OCI-M2 (cell line): Measurements from ENCODE around the gene ABCA4.

ENCODE experiments used
- DNase-seq: peaks from one replicate; lab custom pipeline; 2025; ENCODE audit not compliant: unreplicated experiment; lab: John Stamatoyannopoulos, UW

Gene ABCA4

GRCh38 chr1:94122201-94122970, 1.4 kb upstream of the ABCA4 start:
- no peak for DNase-seq

GRCh38 chr1:94121411-94121821, 468 bp upstream of the ABCA4 start:
- DNase-seq, result no peak

- no peak for DNase-seq
Observed at GRCh38 chr1:94120570-94120901, 412 bp downstream of the ABCA4 start.

- no peak for DNase-seq
Observed at GRCh38 chr1:94119796-94120569, 965 bp downstream of the ABCA4 start.

- no peak for DNase-seq
Observed at GRCh38 chr1:94119306-94119705, 1.6 kb downstream of the ABCA4 start.

- DNase-seq, result no peak
Observed at GRCh38 chr1:94118471-94118870, 2.5 kb downstream of the ABCA4 start.

GRCh38 chr1:94118013-94118412, 2.9 kb downstream of the ABCA4 start:
- DNase-seq, result no peak

GRCh38 chr1:94117259-94117851, 3.6 kb downstream of the ABCA4 start:
- no peak for DNase-seq

- DNase-seq, result no peak
Observed at GRCh38 chr1:94115900-94116436, 5.0 kb downstream of the ABCA4 start.

- DNase-seq, result no peak
Observed at GRCh38 chr1:94115254-94115899, 5.6 kb downstream of the ABCA4 start.

GRCh38 chr1:94113589-94114226, 7.2 kb downstream of the ABCA4 start:
- DNase-seq, result no peak

- no peak for DNase-seq
Observed at GRCh38 chr1:94111879-94112278, 9.1 kb downstream of the ABCA4 start.

GRCh38 chr1:94110946-94111740, 9.8 kb downstream of the ABCA4 start:
- no peak for DNase-seq

- no peak for DNase-seq
Observed at GRCh38 chr1:94110021-94110761, 10.8 kb downstream of the ABCA4 start.

GRCh38 chr1:94109478-94109877, 11.5 kb downstream of the ABCA4 start:
- no peak for DNase-seq

- DNase-seq, result no peak
Observed at GRCh38 chr1:94107141-94107540, 13.8 kb downstream of the ABCA4 start.

GRCh38 chr1:94106716-94107115, 14.2 kb downstream of the ABCA4 start:
- DNase-seq, result no peak

GRCh38 chr1:94105957-94106529, 14.9 kb downstream of the ABCA4 start:
- no peak for DNase-seq

GRCh38 chr1:94105581-94105952, 15.4 kb downstream of the ABCA4 start:
- no peak for DNase-seq
